AG04449 (cell line): ENCODE results near the gene QDPR.
"Not testable (repeated sequence)": the region's sequence is repeated elsewhere in the genome, so short reads cannot be mapped to it uniquely, and the experiment has no call there.

Experiments used
- CTCF ChIA-PET: fragments of 350-600 bp; formaldehyde crosslinking; extraction: SDS; loops from one replicate; lab custom pipeline; 2021; ENCODE audit warnings: antibody characterized with exemption; lab: Yijun Ruan, JAX
- POLR2A ChIA-PET: fragments of 400-600, 350-600 bp; formaldehyde crosslinking; extraction: SDS; loops from one replicate; lab custom pipeline; 2020; ENCODE audit warnings: antibody characterized with exemption, inconsistent platforms; lab: Yijun Ruan, JAX
- DNase-seq: peaks from one replicate; pipeline ENCODE4 v3.0.0-alpha.2; 2010; ENCODE audit warnings: low read depth, low spot score
- H3K4me3 ChIP-seq: 2 replicates; pipeline ENCODE4 v1.5.1; 2011; ENCODE audit warnings: low read depth, mild to moderate bottlenecking, control low read depth, low read length
- CTCF ChIP-seq: IDR thresholded peaks from one replicate; pipeline ENCODE4 v1.5.1; 2011; ENCODE audit warnings: mild to moderate bottlenecking, moderate library complexity, low read length, control low read depth, inconsistent platforms; ENCODE audit not compliant: insufficient read depth; ENCODE audit errors: missing control alignments

The QDPR gene

DNA sequence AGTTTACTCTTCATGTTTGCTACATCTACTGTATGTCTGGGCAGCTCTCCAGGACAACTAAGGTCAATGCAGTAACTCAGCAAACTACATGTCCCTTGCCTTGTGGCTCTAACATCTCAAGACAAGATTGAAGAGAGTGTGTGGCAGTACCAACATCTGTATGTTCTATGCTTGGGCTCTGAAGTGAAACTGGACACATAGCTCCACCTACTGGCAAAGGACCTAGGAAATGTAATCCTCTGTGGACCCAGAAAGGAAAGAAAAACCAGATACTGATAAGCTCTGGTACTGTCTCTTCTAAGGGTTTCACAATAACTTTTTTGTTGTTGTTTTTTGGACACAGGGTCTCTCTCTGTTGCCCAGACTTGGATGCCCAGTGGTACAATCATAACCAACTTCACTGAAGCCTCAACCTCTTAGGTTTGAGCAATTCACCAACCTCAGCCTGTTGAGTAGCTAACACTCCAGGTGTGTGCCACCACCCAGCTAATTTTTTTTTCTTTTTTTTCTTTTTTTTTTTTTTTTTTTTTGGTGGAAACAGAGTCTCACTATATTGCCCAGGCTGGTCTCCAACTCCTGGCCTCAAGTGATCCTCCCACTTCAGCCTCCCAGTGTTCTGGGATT lies 64.1 kb downstream of the QDPR start:
- POLR2A ChIA-PET = interaction anchor here (0.6 kb wide), 1 partner anchor 100 kb away, joined by 3 read pairs; no protein-coding TSS in a partner anchor
- DNase-seq = no peak
- peak; percentile 66 for TF ChIP-seq CTCF
- CTCF ChIA-PET = interaction anchor here (0.6 to 10.1 kb wide), 54 partner anchors 8 to 1190 kb away, joined by 3 to 123 read pairs (median 4); no protein-coding TSS in a partner anchor
- H3K4me3 ChIP-seq = no peak overlapping the region

- TF ChIP-seq CTCF = no peak
- ChIA-PET CTCF (interaction anchor here (0.7 to 10.1 kb wide), 40 partner anchors 7 to 1189 kb away, joined by 3 to 123 read pairs (median 4); no protein-coding TSS in a partner anchor), POLR2A (no interaction called here)
- H3K4me3 ChIP-seq = no peak overlapping the region
- peak; percentile 28 for DNase-seq
These were observed 64.8 kb downstream of the QDPR start for GRCh38 chr4:17447056-17447455.

- H3K4me3 ChIP-seq, POLR2A ChIA-PET, DNase-seq: not testable (repeated sequence)
- CTCF ChIA-PET = interaction anchor here (1.3 kb wide), 1 partner anchor 95 kb away, joined by 3 read pairs; no protein-coding TSS in a partner anchor
These were observed 69.4 kb downstream of the QDPR start for GRCh38 chr4:17442477-17442876.

GRCh38 chr4:17437396-17437795 lies 74.5 kb downstream of the QDPR start:
- CTCF ChIA-PET = no interaction called here
- POLR2A ChIA-PET = no interaction called here
- no peak for DNase-seq
- H3K4me3 ChIP-seq = no peak overlapping the region
- TF ChIP-seq CTCF = no peak

DNA sequence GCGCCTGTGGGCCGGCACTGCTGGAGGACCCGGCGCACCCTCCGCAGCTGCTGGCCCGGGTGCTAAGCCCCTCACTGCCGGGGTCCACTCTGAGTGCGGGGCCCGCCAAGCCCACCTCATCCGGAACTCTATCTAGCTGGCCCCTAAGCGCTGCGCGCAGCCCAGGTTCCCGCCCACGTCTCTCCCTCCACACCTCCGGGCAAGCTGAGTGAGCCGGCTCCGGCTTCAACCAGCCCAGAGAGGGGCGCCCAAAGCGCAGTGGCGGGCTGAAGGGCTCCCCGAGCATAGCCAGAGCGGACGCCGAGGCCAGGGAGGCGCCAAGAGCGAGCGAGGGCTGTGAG lies 75.2 kb downstream of the QDPR start:
- H3K4me3 ChIP-seq = no peak overlapping the region
- POLR2A ChIA-PET = no interaction called here
- CTCF ChIA-PET = no interaction called here
- DNase-seq = no peak
- TF ChIP-seq CTCF = no peak
